H1 (cell line): ENCODE measurements around the gene EPHB6. TPM values are rescaled to one million over a fixed set of nuclear protein-coding genes. Genes with fewer than 3 reads are reported as not detected.

Source experiments
- ATF3 ChIP-seq: IDR thresholded peaks from 2 replicates; pipeline ENCODE4 v1.6.1; 2011; ENCODE audit warnings: low read depth, mild to moderate bottlenecking, low read length; ENCODE audit not compliant: insufficient read depth
- CHD2 ChIP-seq: IDR thresholded peaks from 2 replicates; pipeline ENCODE4 v1.6.1; 2012; ENCODE audit warnings: low read length, improper control_type of control experiment
- EZH2 ChIP-seq: fragments of 200-600 bp; sonication (generic); IDR thresholded peaks from 2 replicates; pipeline ENCODE4 v1.7.1; 2012; ENCODE audit warnings: low read depth, mild to moderate bottlenecking, moderate library complexity, low read length, inconsistent platforms; ENCODE audit not compliant: severe bottlenecking
- FOSL1 ChIP-seq: IDR thresholded peaks from 2 replicates; pipeline ENCODE4 v1.6.1; 2011; ENCODE audit warnings: mild to moderate bottlenecking, low read depth, low read length, moderate library complexity; ENCODE audit not compliant: insufficient read depth
- RXRA ChIP-seq: IDR thresholded peaks from 2 replicates; pipeline ENCODE4 v1.6.1; 2011; ENCODE audit warnings: low read depth, mild to moderate bottlenecking, low read length, moderate library complexity; ENCODE audit not compliant: insufficient read depth
- TAF7 ChIP-seq: optimal IDR thresholded peaks from 2 replicates; pipeline ENCODE3; 2011; ENCODE audit warnings: low read depth, mild to moderate bottlenecking, inconsistent platforms, low read length, moderate library complexity, borderline replicate concordance
- polyA plus RNA-seq, 7 experiments: library from polyadenylated mRNA; depleted of rRNA in 3 of 7; stranded (reverse) in 5 of 7; unstranded in 2 of 7; fragments of >200 nt in 5 of 7; fragments of 200-250 nt in 2 of 7; gene quantifications; 1 replicate in 5 of 7; 2 replicates in 1 of 7; 4 replicates in 1 of 7; pipeline versions ENCODE4 v1.2.1 to v1.2.3, GENCODE V29; 2011 to 2013; ENCODE audit warnings: missing spikeins in 2 of 7, mixed read lengths in 2 of 7
- total RNA-seq: library from RNA; stranded (reverse); fragmentation: NEBNext Ultra II Directional; extraction: Animal tissue kit (Norgen Biotek cat#: 25700); gene quantifications from 2 replicates; pipeline ENCODE4 v1.2.1, GENCODE V29; 2021

Gene EPHB6
- total and polyA plus RNA-seq, 2 of the 8 experiments (the other 6 are each of a cell fraction or from before 2014, with no cell fraction given): 19.7 TPM

GRCh38 chr7:142857625-142858024 lies 2.7 kb downstream of the EPHB6 start (continued):
- no peak for TF ChIP-seq ATF3
- no peak for TF ChIP-seq RXRA
- TF ChIP-seq TAF7: no peak
- TF ChIP-seq EZH2: no peak
- TF ChIP-seq FOSL1: no peak
- no peak for TF ChIP-seq CHD2
- TF ChIP-seq, all 59 proteins: peak for 0
